Middle frontal gyrus (tissue), 1 donor: ENCODE data around the gene MYRFL.
"Not testable (repeated sequence)": the region's sequence is repeated elsewhere in the genome, so short reads cannot be mapped to it uniquely, and the experiment has no call there.

Experiments used
- DNase-seq: peaks from one replicate; pipeline ENCODE4 v3.0.0-alpha.2; 2015; ENCODE audit warnings: low spot score; ENCODE audit errors: extremely low spot score

MYRFL gene

GRCh38 chr12:69986114-69986513 is 161.1 kb downstream of the MYRFL start:
- no peak for DNase-seq

- DNase-seq: no peak
Measured at GRCh38 chr12:69987579-69988091, 162.6 kb downstream of the MYRFL start.

DNA sequence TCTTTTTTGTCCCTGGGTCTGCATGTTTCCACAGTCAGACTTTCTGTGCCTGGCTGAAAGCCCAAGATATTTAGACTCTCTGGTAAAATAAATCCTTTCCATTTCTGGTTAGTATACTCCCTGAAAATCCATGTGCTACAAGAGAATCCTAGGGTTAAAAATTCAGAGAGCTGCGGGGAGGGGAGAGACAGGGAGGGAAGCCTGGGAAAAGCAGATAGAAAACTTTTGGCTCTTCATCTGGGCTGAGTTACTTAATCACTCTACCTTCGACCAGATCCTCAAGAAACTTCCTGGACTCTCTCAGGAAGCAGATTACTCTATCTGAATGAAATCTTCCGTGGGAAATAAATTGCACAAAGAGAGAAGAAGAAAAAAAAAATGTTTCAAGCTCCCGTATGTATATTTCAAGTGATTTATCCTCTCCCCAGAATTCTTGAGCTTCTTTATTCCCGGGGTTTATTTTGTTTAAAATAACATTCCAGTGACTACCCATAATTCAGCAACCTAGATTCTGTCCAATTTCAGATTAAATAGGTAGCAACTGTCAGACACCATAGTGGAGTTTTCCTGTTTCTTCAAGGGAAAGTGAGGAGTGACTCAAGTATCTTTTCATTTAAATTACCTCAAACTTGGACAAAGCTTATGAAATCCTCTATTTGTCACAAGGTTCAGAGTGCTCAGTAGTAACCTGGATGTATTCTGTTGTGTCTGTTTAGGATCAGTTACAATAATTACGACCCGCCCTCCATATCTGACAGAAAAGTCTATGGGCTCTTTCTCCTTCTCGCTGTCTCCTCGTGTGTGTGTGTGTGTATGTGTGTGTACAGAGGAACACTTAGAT is 163.7 kb downstream of the MYRFL start:
- no peak for DNase-seq

DNA sequence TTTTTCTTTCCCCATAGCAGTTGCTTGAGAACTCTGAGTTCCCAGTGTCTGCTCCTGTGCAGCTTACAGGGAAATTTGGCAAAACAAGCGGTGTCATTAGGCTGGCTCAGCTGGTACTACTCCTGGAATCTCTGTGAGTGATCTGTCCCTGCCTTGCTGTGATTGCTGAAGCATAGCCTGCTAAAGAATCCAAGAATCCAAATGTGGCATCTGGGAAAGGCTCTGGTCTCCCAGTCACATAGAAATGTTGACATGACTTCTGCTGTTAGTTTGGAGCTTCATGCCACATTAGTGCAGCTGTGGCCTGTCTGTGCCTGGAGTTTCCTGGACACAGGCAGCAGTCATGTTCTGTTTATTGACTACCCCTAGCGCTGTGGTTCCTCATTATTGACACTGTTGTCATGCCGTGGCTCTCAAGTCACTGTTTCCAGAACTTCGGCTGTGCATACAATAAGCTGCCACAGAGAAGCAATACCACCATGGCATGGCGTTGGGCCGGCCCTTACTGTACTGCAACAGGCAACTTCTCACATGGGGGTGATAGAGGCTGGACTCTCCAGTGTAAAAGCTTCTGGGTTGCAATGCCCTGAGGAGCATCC is 166.8 kb downstream of the MYRFL start:
- no peak for DNase-seq

DNA sequence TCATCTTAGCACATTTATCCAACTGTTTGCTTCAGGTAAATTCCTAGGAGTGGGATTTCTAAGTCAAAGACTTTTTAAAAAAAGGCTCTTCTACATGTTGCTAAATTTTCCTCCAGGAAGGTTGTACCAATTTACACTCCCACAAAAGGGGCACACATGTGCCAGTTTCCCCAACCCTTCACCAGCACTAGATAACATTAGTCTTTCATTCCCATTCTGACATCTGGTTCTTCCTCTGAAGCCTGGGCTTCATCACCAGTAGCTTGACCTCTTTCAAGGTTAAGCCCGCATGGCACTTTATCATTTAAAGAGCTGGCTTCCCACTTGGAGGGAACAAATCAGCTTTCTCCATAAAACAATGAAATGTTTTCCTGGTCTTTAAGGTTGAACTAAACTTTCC is 168.4 kb downstream of the MYRFL start:
- DNase-seq: no peak

DNA sequence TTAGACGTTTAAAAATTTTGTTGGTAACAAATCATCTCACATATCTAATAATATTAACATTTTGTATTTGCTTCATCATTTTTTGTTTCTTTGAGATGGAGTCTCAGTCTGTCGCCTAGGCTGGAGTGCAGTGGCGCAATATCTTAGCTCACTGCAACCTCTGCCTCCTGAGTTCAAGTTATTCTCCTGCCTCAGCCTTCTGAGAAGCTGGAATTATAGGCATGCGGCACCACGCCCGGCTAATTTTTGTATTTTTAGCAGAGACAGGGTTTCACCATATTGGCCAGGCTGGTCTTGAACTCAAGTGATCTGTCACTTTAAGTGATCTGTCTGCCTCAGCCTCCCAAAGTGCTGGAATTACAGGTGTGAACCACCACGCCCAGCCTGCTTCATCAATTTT is 169.1 kb downstream of the MYRFL start:
- not testable (repeated sequence) for DNase-seq

DNA sequence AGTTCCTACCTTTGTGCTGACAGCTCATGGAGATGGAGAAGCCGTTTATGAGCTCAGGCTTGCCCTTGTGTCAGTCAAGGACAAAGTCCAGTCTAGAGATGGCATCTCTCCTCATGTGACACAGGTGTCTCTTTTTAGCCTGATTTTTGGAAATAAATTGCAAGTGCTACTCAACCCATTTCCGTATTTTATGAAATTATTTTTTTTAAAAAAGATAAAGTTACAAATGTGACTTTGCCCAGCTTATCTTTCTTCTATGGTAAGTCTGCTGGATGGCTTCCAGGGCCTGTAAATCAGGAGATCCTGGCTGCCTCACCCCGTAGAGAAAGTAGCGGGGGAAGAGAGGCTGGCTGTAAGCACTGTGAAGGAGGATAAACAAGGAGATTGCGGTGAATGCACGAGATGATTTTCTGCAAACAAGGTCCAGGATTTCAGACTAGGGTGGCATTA is 169.7 kb downstream of the MYRFL start:
- no peak for DNase-seq

DNA sequence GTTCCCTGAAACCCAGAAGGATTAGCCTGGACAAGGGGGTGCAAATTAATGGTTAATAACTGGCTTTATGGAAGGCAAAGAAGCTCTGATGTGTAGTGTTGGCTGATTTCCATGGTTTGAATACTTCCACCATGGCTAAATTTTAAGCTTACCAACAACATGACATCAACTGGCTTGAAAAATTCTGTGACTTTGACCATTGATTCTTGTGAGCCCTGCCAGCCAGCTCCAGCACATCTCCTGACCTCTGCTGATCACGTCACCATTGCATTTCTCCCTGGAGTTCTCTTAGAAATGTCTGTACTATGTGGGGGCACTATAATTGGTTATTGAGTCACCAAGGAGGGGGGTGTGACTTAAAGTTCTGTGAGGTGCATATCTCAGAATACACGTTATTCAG is 171.2 kb downstream of the MYRFL start:
- no peak for DNase-seq

DNA sequence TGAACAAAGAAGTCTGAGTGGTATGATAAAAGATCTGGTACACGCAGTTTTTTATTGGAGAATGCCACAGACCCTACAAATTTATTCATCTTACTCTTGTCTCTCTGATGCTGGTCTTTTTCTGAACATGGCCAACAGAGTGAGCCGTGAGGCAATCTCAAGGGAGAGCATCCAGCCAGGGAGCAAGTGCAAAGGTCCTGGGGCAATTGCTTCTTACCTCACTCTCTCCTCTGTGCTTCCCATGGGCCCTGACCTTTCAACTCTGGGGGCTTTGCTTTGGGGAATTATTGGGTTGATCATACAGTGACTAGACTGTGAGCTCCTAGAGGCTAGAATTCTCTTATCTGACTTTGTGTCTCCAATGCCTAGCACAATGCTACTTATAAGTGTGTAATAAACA is 171.7 kb downstream of the MYRFL start:
- no peak for DNase-seq

DNA sequence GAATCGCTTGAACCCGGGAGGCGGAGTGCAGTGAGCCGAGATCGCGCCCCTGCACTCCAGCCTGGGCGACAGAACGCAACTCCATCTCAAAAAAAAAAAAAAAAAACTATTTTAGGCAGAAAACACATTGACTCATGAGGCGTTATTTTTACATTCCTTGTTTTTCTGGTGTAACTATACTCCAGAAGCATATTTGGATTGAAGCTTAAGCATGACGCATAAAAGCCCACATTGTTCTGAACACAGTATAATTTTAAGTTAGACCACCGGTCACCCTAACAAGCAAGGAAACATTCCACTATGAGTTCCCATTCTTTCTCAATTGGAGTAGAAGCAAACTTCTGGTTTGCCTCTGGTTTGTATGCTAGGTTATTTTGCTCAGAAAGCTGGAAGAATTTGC is 173.0 kb downstream of the MYRFL start:
- DNase-seq: no peak

- DNase-seq: no peak
Measured at GRCh38 chr12:69998922-69999321, 173.9 kb downstream of the MYRFL start.

DNA sequence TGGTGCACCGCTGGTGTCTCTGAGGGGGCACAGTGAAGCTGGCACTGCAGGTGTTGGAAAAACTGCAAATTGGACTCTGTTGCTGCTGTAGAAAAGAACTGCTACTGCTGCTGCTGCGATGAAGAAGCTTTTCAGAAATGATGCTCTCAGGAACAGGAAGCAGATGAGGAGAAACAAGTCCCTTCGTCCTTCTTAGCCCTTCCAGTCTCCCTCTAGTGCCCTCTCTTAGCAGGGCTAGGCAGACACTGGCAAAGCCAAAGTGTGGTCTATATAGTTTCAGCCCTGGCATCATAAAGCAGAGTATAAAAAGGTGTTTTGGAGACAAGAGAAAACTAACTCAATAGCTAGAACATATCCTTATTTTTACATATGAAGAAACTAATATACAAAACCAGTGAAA is 174.5 kb downstream of the MYRFL start:
- DNase-seq: no peak

DNA sequence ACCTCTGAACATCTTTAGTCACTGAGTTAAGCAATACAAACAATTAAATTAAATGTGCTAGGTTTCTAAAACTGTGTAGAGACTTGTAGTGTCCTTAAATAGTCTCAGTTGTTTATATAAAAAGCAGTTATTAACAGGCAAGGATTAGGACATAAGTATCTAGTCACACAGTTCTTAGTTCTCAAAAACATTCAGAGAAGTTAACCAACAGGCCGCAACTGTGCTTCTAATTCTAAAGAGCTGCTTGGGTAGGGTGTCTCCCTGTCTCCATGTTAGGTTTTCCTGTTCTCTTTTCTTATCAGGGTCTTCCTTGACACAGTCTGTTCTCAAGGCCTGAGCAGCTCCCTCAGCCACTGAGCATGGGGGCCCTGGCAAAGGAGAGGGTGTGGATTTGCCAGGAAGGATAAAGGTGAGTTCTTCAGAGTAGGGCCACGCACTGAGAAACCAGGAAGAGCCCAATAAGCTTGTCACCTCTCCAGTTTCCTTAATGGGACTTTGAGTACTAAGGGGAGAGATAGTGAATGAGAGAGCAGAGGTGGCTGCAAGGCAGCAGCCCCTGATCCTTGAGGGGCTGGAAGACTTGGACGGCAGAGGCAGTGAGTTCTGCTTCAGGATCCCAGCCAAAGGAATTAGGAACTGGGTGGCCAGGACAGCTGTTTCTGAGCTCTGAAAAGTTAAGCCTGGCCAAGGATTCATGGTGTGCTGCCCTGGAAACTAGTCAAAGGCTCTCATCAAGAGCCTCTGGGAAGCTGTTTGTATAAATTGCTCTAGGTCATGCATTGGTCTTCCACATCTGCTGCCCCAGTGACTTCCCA is 177.3 kb downstream of the MYRFL start:
- DNase-seq: no peak

- no peak for DNase-seq
Measured at GRCh38 chr12:70002912-70003255, 177.9 kb downstream of the MYRFL start.

- no peak for DNase-seq
Measured at GRCh38 chr12:70005864-70006618, 181.0 kb downstream of the MYRFL start.

- DNase-seq: no peak
Measured at GRCh38 chr12:70006619-70006973, 181.6 kb downstream of the MYRFL start.

- DNase-seq: no peak
Measured at GRCh38 chr12:70007687-70008086, 182.7 kb downstream of the MYRFL start.
